OCI-LY3 (cell line): Measurements from ENCODE around the gene COL16A1.

Experiments used
- EZH2phosphoT487 ChIP-seq: fragments of 200-600 bp; shearing (Covaris generic); IDR thresholded peaks from 2 replicates; pipeline ENCODE4 v1.6.1; 2018; ENCODE audit warnings: antibody characterized with exemption, mixed run types, low read depth
- TF ChIP-seq, protein P1 (sequence below): fragments of 200-600, 300-600 bp; sonication (generic); IDR thresholded peaks from 2 replicates; pipeline ENCODE4 v1.5.1; 2014; ENCODE audit warnings: antibody characterized with exemption, low read length, low read depth

DNA sequence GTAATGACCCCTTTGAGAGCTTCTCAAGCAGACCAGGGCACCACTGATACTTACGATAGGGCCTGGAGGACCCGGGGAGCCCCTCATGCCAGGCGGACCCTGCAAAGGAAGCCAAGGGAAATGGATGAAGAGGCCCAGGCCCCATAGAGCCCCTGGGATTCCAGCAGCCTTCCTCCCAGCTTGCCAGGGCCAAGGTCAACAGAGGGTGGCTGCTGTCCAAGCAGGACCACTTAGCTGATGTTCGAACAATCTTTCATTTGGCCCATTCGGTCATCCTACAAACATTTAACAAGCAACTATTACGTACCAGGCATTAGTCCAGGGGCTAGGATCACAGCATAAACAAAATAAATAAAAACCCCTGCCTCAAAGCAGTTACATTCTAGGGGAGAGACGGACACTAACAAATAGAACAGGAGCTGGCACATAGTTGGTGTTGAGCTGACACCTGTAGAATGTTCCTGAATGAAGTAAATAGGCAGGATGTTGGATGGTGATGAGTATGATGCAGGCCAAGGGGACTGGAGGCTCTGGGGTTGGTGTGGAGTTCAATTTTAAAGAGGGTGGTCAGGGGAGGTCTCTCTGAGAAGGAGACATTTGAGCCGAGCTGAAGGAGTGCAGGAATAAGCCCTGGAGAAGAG lies 32.1 kb downstream of the COL16A1 start:
- TF ChIP-seq, protein P1, sequence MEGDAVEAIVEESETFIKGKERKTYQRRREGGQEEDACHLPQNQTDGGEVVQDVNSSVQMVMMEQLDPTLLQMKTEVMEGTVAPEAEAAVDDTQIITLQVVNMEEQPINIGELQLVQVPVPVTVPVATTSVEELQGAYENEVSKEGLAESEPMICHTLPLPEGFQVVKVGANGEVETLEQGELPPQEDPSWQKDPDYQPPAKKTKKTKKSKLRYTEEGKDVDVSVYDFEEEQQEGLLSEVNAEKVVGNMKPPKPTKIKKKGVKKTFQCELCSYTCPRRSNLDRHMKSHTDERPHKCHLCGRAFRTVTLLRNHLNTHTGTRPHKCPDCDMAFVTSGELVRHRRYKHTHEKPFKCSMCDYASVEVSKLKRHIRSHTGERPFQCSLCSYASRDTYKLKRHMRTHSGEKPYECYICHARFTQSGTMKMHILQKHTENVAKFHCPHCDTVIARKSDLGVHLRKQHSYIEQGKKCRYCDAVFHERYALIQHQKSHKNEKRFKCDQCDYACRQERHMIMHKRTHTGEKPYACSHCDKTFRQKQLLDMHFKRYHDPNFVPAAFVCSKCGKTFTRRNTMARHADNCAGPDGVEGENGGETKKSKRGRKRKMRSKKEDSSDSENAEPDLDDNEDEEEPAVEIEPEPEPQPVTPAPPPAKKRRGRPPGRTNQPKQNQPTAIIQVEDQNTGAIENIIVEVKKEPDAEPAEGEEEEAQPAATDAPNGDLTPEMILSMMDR: no peak
- no peak for TF ChIP-seq EZH2phosphoT487
